ENCODE results near the gene KRTAP5-10.
"Not testable (repeated sequence)": the region's sequence is repeated elsewhere in the genome, so short reads cannot be mapped to it uniquely, and the experiment has no call there.

Gene KRTAP5-10

DNA sequence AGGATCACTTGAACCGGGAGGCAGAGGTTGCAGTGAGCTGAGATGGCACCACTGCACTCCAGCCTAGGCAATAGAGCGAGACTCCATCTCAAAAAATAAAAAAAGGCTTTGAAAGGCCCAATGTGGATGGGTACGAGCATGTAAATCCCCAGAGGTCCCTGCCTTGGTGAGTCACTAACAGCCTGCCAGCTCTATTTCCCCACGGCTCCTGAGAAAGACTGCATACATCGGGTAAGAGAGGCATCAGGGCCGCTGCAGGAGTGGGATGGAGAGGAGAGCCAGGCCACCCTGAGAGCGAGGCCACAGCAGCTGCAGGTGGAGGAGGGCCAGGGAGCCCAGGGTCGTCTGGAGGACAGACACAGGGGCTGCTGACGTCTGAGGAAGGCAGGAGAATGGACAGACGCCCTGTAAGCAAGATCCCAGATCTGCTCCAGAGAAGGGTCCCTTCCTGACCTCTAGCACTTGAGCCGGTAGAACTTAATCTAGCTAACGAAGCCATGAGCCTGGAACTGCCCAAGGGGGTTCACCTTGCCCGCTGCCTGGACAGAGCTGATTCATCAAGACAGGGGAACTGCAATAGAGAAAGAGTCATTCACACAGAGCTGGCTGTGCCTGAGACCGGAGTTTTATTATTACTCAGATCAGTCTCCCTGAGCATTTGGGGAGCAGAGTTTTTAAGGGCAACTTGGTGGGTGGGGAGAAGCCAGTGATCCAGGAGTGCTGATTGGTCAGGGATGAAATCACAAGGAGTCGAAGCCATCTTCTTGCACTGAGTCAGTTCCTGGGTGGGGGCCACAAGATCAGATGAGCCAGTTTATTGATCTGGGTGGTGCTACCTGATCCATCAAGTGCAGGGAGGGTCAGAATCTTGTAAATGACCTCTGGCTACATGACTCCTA lies 22.2 kb upstream of the KRTAP5-10 start:
- DNase-seq (ENCODE audit: low spot score), result no peak

DNA sequence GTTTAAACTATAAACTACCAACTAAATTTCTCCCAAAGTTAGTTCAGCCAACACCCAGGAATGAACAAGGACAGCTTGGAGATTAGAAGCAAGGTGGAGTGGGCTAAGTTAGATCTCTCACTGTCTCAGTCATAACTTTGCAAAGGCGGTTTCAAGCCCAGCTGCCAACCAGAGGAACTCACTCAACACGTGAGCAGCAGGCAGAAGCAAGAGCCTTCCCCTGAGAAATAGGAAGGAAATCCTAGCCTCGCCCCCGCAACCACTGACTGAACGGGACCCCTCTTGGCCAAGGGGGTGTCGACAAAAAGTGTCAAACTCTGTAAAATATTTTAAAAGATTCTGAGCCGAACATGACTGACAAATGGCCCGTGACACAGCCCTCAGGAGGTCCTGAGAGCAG lies 21.5 kb upstream of the KRTAP5-10 start:
- no peak for DNase-seq (ENCODE audit: low spot score)

DNA sequence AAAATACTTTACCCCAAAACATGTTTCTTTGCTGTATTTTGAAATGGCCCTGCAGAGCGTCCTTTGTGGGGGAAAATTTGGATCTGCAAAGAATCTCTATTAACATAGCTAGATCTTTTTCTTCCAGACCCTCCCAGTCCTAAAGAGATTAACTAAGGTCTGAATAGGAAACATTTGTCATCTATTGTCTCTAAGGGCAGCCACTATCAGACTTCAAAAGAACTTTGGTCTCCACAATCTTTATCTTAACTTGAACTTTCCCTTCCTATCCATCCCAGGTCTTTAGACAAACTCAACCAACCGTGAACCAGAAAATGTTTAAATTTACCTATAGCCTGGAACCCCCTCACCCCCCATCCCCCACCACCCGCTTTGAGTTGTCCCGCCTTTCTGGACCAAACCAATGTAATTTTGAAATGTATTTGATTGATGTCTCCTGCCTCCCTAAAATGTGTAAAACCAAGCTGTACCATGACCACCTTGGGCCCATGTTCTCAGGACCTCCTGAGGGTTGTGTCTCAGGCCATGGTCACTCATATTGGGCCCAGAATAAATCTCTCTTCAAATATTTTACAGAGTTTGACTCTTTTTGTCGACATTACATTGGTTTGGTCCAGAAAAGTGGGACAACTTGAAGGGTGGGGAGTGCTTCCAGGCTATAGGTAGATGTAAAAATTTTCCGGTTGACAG lies 20.7 kb upstream of the KRTAP5-10 start:
- no peak for DNase-seq (ENCODE audit: low spot score)

DNA sequence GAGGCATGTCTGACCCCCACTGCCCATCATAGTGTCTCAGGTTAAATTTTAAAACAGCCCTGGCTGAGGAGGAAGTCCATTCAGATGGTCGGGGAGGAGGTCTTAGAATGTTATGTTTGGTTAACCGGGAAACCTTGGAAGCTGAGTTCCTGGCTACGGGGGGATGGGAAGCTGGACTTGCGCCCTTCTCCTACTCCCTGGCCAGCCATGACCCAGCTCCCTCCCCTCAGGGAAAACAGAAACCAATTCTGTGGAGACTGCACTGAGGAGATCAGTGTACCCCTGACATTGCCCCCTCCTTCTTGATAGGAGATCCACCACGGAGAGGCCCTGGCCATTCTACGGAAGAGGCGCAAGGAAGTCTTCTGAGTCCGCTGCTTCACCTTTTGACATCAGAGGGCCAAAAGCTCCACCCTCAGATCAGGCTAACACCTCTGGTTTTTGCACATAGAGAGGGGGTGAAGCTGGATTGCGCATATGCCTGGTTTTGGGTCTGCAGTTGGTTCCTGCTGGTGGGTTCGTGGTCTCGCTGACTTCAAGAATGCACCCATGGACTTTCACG lies 19.9 kb upstream of the KRTAP5-10 start:
- no peak for DNase-seq (ENCODE audit: low spot score)

DNA sequence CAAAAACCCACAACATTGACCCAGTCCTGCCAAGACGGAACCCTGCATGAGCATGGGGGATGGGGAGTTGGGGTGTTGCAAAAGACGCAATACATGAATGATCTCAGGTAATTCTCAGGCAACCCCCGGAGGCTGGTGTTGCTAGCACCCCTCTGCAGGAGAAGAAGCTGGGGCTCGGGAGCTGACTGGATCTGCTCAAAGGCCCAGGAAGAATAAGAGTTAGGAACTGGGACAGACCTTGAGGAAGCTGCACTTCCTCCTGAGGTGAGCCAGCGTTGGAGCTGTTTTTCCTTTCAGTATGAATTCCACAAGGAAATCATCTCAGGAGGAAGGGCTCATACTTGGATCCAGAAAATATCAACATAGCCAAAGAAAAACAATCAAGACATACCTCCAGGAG lies 17.2 kb upstream of the KRTAP5-10 start, which contains the start of gene KRTAP5-9:
Gene KRTAP5-9, plus strand, starts transcription at position 301 of the 400 bp plus-strand sequence. CDS start 238 bp downstream, outside the sequence.
- DNase-seq (ENCODE audit: low spot score), result no peak

DNA sequence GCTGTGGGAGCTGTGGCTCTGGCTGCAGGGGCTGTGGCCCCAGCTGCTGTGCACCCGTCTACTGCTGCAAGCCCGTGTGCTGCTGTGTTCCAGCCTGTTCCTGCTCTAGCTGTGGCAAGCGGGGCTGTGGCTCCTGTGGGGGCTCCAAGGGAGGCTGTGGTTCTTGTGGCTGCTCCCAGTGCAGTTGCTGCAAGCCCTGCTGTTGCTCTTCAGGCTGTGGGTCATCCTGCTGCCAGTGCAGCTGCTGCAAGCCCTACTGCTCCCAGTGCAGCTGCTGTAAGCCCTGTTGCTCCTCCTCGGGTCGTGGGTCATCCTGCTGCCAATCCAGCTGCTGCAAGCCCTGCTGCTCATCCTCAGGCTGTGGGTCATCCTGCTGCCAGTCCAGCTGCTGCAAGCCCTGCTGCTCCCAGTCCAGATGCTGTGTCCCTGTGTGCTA lies 16.6 kb upstream of the KRTAP5-10 start:
- no peak for DNase-seq (ENCODE audit: low spot score)

DNA sequence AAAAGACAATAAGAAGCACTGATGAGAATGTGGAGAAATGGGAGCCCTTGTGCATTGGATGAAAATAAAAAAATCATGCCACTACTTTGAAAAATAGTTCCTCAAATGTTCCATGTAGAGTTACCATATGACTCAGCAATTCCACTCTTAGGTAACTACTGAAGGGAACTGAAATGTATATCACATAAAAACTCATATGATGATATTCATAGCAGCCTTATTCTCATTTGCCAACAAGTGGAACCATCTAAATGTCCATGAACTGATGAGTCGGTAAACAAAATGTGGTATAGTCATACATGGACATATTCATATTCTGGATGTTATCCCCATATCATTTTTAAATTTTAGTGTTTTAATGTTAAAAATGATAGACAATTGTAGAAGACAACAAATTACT lies 13.7 kb upstream of the KRTAP5-10 start:
- DNase-seq (ENCODE audit: low spot score), result no peak

DNA sequence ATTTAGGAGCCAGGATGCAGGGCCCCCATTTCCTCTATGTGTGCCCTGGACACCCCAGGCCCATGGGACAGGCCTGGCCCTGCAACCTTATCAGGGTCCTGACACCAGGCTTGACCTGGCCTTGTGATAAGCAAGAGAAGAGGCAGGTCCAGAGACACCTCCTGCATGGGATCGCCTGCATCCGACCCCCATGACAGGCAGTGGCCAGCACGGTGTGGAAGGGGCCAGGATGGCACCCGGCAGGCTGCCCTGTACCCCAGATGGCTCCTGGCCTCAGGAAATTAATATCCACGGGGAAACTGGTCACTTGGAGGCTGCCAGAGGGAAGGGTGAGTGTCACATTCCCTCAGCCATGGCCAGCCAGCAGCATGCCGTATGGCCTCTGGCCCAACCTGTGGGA lies 10.4 kb upstream of the KRTAP5-10 start:
- DNase-seq (ENCODE audit: low spot score), result no peak

DNA sequence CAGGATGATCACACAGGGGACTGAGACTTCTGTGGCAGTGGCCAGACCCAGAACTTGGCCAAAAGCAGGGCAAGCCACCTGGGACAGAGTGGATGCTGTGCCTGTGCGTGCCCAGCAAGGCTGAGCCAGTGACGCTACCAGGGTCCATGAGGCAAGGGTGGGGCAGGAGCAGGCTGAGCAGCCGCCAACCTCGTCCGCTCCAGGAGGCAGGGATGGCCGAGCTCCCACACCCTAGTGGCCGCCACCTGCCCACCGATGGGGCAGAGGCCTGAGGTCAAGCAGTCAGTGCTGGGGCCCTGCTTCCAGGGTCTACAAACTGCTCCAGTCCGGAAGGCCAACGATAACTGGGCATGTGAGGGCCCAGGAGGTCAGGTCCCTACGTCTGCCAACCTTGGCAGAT lies 9.9 kb upstream of the KRTAP5-10 start:
- no peak for DNase-seq (ENCODE audit: low spot score)

DNA sequence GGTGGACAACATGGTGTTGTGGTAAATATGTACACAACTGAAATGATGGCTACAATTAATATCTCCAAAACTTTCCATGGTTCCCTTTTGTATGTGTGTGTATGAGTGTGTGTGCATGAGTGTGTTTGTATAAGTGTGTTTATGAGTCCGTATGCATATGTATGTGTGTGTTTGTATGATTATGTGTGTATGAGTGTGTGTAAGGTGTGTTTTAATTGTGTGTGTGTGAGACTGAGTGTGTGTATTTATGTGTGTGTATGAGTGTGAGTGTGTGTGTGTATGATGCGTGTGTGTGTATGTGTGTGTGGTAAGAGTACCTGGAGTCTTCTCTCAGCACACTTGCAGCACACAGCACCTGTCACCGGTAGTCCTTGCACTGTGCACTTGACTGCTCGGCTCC lies 9.3 kb upstream of the KRTAP5-10 start:
- DNase-seq (ENCODE audit: low spot score), result no peak

DNA sequence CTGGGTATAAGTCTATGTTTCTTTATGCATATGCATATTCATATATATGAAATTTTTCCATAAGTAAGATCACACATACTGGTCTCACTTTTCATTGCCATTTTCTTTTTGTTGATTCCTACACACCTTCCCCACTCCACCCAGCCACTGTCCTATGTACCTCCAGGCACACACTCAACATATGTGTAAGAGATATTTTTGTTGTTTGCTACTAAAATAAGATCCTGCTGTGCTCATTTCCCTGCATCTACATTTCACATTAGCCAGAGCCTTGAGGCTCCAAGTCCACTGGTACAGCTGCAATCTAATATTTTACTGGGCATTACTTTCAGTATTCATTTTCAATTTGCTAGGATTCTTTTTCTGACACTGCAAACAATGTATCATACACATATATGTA lies 8.1 kb upstream of the KRTAP5-10 start:
- DNase-seq (ENCODE audit: low spot score), result no peak

DNA sequence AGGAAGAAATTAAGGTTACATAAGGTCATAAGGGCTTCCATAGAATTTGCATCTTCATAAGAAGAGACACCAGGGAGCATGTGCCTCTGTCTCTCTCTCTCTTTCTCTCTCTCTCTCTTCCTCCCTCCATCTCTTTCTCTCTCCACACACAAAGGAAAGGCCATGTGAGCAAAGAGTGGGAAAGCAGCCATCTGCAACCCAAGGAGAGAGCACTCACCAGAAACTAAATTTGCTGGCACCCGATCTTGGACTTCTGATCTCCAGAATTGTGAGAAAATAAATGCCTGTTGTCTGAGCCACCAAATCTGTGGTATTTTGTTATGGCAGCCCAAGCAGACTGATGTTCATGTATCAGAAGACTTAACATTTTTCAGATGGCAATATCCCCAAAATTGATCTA lies 6.4 kb upstream of the KRTAP5-10 start:
- no peak for DNase-seq (ENCODE audit: low spot score)

DNA sequence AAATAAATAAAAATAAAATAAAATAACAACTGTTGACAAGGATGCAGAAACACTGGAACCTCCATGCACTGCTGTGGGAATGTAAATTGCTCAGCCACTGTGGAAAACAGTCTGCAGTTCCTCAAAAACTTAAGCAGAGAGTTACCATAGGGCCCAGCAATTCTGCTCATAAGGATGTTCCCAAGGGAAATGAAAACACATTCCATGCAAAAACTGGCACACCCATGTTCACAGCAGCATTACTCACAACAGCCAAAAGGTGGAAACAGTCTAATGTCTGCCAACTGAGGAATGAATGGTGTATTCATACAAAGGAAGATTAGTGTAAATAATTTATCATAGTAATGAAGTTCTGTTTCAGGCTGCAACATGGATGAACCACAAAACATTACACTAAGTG lies 3.2 kb upstream of the KRTAP5-10 start:
- no peak for DNase-seq (ENCODE audit: low spot score)

DNA sequence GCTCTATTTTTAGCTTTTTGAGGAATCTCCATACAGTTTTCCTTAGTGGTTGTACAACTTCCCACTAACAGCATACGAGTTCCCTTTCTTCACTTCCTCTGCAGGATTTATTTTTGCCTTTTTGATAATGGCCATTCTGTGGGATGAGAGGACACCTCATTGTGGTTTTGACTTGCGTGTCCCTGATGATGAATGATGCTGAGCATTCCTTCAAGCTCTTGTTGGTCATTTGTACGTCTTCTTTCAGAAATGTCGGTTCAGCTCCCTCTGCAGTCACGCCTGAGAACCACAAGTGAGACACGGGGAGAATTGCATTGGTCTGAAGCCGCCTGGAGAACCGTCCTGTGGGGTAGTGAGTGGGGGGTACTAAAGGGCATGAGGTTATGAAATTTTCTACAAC lies 2.0 kb upstream of the KRTAP5-10 start:
- no peak for DNase-seq (ENCODE audit: low spot score)

DNA sequence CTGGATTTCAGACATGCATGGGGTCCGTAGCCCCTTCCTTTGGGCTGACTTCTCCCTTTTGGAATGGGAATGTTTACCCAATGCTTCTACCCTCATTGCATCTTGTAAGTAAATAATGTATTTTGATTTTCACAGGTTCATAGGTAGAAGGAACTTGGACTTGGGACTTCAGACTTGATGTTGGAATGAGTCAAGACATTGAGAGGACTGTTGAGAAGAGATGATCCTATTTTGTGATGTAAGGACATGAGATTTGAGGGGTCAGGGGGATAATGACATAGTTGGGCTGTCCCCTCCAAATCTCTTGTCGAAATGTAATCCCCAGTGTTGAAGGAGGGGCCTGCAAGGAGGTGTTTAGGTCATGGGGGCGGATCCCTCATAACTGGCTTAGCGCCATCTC lies 933 bp upstream of the KRTAP5-10 start:
- DNase-seq (ENCODE audit: low spot score), result no peak

DNA sequence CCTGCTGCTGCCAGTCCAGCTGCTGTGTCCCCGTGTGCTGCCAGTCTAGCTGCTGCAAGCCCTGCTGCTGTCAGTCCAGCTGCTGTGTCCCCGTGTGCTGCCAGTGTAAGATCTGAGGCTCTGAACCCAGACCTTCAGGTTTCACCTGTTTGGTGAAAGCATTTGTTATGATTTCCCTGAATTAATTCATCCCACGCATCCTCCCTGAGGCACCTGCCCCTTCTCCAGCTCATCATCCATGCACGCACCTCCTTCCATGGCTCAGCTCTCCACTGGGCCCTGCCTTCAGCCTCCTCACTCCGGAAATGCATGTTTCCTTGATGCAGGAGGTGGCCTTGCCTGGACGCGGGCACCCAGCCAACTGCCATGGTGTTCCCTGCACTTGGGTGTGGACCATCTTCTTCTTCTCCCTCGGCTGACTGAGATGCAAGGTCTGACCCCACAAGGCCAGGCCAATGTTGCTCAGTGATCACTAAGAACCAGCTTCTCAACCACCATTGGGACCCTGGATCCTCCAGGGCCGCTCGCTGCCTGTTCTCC lies 788 bp downstream of the KRTAP5-10 start:
- DNase-seq (ENCODE audit: low spot score), result no peak

DNA sequence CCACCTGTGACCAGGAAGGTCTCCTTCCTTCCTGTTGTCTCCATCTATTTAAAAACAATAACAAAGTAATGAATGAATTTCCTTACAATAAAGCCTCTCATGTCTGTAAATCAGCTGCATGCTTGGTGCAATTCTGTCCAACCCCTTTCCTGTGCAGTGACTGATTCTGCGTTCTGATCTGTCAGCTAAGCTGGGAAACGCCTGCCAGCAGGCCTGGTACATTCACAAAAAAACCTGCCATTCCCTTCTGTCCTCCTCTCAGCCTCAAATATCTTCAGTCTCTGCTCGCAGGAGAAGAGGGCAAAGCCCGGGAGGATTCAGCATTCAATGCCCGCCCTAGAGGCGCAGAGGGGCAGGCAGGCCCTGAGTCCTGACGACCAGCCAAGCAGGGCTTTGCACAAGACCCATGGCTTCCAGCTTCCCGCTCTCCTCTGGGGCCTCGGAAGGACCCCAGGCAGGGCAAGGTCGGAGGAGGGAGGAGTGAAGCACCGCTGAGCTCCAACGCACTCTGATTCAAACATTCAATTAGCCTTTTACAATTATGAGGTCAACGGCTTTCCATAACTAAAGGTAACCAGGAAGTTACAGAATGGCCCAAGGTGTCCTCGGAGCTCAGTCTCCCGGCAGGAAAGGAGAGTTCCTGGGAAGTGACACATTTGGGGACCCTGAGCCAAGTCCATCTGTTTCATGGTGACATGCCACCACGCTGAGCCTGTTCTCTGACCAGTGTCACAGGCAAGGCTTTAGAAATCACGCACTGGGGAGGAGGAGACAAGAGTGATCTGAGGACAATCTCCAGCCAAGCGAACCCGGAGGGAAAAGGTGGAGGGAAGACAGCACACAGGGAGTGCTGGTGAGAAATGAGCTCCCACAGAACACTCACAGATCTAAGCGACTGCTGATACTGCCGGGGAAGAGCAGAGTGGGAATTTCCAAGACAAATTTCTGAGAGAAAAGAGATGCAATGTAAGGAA lies 1.6 kb downstream of the KRTAP5-10 start:
- DNase-seq (ENCODE audit: low spot score), result not testable (repeated sequence)

DNA sequence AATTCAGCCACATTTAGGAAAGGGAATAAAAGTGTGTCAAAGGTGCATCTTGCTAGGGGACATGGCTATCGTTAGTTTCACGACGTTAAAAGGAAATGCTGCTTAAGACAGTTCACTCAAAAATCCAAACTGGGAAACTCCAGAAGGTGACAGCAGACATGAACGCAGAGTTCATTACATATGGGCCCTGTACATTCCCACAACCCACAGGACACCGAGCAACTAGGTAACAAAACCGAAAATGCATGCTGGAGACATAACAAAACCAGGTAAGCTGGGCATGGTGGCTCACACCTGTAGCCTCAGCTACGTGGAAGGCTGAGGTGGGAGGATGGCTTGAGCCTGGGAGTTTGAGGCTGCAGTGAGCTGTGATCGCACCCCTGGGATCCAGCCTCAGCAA lies 2.3 kb downstream of the KRTAP5-10 start:
- not testable (repeated sequence) for DNase-seq (ENCODE audit: low spot score)

DNA sequence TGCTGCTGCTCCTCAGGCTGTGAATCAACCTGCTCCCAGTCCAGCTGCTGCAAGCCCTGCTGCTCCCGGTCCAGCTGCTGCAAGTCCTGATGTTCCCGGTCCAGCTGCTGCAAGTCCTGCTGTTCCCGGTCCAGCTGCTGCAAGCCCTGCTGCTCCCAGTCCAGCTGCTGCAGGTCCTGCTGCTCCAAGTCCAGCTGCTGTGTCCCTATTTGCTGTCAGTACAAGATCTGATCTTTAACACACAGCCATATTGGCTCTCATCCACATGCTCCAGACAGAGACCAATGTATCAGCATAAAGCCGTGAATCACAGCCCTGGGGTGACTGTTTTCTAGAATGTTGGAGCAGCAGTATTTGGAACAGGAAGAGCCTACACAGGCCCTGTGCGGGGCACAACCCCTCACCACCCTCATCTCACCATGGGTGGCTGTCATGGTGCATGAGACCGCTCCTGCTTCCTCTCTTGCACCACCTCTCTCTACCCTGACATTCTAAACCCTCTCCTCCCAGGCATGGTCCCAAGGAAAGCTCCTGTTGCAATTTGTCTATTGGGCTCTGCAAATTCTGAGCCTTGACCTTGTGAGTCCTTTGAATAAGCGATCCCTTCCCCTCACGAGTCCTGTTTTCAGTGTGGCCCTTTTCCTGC lies 3.5 kb downstream of the KRTAP5-10 start:
- no peak for DNase-seq (ENCODE audit: low spot score)

DNA sequence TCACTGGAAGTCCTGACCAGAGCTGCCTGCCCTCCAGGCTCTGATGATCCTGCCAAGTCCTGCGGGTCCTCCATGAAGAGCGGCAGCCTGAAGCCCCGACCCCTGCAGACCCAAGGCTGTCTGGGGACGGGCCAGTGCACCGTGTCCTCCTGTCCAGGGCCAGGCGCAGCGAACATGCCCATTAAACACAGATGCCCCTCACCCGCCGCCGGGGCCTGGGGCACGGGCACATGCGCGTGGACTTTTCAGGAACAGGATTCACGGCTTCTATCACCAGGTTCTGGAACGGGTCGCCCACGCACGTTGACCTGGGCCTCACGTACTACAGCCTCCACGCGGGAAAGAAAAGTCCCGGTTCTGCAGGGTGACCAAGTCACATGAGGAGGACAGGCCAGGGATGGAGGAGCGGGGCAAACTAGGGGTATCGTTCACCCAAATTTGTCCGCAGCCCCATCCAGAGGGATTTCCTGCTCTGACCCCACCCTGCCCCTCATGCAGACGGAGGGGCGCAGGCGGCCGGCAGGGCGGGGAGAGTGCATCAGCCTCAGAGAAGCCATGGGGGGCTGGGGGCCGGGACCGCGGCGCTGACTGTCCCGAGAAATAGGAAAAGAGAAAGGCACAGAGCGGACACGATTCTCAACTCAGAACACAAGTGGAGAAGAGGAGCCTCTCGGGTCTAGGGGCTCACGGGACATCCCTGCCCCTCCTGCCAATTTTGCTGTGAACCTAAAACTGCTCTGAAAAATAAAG lies 5.9 kb downstream of the KRTAP5-10 start:
- DNase-seq (ENCODE audit: low spot score), result not testable (repeated sequence)
